DOHH2 (cell line): ENCODE data around the gene PTK7.

Experiments
- CTCF ChIP-seq: fragments of 200-600 bp; sonication (generic); IDR thresholded peaks from one replicate; pipeline ENCODE4 v1.5.1; 2014; ENCODE audit warnings: antibody characterized with exemption, mild to moderate bottlenecking, low read depth, low read length; ENCODE audit not compliant: poor library complexity, severe bottlenecking
- EZH2phosphoT487 ChIP-seq: fragments of 200-600 bp; sonication (generic); IDR thresholded peaks from 2 replicates; pipeline ENCODE4 v1.6.1; 2017; ENCODE audit warnings: borderline replicate concordance, mild to moderate bottlenecking, antibody characterized with exemption, low read length, moderate library complexity, mixed read lengths

DNA sequence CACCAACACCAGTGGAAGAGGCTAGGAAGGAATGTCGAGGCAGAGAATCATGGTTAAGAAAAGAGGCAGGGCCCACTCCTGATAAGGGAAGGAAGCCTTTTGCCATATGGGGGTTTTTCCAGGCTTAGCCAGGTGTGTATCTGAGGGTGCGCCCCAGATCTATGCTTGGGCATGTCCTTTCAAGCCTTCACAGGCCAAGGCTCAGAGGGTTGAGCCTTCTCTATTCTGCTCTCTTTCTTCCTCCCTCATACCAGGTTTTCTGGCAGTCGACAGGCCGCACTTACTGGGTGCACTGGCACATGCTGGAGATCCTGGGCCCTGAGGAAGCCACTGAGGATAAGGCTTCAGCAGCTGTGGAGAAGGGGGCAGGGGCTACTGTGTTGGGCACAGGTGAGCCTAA, 110.6 kb downstream of the PTK7 start:
- TF ChIP-seq CTCF (no peak), EZH2phosphoT487 (no peak)
